GM18508 (cell line): ENCODE data around the gene AMMECR1L.
"Not testable (repeated sequence)": the region's sequence is repeated elsewhere in the genome, so short reads cannot be mapped to it uniquely, and the experiment has no call there.

Experiments used
- ATAC-seq: cut with Tn5 transposase; IDR thresholded peaks from one replicate; pipeline ENCODE4 v1.9.1; 2021; ENCODE audit warnings: moderate number of reproducible peaks; ENCODE audit not compliant: insufficient read depth, unreplicated experiment

The AMMECR1L gene

DNA sequence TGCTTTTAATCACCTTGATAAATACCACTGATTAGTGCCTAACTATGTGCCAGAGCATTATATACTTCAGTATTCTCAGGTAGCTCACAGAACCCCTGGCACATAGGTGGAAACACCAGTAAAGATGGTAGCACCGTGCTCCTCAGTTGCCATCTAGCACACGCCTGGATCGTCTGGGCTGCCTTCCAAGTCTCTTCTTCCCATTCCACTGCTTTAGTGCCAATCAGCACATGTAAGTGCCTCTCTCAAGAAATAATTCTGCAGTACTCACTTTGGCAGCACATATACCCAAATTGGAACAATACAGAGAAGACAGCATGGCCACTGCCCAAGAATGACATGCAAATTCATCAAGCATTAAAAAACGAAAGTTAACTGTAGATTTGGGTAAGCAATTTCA is 40.8 kb downstream of the AMMECR1L start:
- no peak for ATAC-seq

- no peak for ATAC-seq
Observed at GRCh38 chr2:127843677-127844076, 42.1 kb downstream of the AMMECR1L start.

DNA sequence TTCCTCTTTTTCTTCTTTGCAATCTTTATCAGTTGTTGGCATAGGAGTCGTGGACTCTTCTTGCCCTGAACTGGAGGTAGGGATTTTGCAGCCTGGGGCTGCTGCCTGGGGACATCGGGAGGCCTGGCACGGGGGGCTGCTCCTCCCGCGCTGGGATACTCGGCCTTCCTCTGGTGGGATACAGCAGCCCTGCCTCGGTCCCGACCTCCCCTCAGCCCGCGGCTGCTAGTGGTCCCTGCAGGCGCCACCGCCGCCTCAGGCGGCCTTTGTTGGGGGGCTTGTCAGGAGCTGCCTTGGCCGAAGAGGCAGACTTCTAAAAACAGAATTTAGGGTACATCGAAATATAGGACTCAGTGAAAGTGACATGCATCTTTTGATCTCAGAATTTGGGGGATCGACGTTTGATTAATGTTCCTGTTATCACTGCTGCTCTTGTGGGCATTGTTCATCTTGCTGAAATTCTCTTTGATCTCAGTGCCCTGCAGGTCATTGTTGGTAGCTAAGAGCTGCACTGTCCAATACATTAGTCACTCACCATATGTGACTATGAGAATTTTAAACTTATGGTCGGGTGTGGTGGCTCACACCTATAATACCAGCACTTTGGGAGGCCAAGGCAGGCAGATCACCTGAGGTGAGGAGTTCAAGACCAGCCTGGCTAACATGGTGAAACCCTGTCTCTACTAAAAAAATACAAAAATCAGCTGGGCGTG is 44.1 kb downstream of the AMMECR1L start:
- no peak for ATAC-seq

DNA sequence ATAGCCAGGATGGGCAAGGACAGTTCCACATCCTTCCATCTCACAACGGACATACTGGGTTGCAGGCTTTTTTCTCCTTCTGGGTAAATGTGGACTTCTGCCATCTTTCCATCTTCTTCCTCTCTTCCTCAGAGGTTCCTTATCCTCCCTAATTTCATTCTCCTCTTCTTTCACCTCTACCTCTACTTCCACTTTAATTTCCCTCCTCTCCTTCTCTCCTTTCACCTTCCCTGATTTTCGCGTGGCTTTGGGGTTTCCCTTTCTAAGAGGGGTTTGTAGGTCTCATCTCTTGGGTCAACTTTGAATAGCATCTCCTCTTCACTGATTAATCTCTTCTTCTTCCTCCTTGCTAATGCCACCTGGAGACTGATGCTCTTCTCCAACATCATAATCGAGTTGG is 44.9 kb downstream of the AMMECR1L start:
- ATAC-seq = no peak

DNA sequence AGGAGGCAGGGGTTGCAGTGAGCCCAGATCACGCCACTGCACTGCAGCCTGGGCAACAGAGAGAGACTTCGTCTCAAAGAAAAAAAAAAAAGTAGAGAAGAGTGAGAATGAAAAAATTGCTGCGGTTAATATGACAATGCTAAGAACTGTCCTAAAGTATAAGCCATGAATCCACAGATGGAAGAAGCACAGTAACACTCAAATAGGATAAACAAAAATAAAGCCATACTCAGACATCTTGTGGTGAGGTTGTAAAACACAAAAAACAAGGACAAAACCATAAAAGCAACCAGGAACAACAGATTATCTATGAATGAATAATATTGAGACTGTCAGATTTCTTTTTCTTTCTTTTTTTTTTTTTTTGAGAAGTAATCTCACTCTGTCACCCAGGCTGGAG is 50.8 kb downstream of the AMMECR1L start:
- no peak for ATAC-seq

GRCh38 chr2:127829845-127830246 is 55.9 kb downstream of the AMMECR1L start:
- peak; percentile 95 for ATAC-seq

DNA sequence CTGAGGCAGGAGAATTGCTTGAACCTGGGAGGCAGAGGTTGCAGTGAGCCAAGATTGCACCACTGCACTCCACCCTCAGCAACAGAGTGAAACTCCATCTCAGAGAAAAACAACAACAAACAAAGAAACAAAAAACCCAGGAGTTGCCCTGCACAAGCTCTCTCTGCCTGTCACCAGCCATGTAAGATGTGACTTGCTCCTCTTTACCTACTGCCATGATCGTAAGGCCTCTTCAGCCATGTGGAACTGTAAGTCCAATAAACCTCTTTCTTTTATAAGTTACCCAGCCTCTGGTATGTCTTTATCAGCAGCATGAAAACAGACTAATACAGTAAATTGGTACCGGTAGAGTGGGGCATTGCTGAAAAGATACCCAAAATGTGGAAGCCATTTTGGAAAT is 59.0 kb downstream of the AMMECR1L start:
- not testable (repeated sequence) for ATAC-seq

- ATAC-seq = no peak
Observed at GRCh38 chr2:127826047-127826446, 59.7 kb downstream of the AMMECR1L start.

DNA sequence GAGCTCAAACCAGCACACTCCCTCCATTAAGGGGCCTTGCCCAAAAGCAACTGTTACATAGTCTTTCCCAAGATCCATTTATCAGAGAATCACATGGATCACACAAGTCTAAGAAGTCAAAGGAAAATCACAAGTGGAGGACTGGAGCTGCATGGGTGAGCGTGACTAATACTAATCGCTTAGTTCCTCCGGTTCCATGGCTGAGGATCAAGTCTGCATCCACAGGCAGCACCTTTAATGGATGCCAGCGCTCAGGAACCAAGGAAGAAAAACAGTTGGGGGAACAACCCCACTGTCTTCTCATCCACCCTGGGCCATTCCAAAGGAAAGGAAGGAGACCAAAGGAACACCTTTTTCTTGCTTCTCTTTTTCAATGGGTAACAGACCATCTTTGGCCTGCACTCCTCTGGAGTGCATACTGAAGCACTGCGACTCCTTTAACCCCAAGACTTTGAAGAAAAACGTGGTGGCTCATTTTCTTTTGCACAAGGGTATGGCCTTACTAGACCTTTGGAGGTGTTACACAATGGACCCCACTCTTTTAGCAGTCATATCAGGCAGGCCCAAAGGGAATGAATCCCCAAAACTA is 65.6 kb downstream of the AMMECR1L start:
- ATAC-seq = no peak

DNA sequence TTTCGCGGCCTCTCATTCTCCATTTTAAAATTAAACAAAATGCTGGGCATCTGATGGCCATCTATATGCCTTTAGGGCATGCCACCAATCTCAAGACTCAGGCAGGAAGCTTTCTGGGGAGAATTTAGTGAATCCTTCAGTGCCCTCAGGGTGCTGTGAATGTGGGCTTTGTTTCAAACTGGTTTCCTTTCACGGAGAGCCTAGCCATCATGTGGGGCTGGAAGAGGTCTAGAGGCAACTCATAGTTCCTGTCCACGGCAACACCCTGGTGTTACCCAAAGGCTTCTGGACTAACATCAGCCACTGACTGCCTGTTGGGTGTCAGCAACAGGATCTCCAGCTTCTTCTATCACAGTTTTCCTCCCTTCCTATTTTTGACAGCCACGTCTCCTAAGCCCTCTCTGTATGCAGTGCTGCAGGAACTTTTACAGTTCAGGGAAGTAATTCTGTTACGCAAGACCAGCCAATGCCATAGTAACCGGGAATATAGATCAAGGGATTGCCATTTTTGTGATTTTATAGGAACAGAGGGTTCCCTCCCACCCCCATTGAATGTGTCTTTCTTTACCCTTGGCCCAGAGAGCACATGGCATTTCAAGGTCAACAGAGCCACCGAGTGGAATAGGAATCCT is 66.8 kb downstream of the AMMECR1L start:
- ATAC-seq = no peak

DNA sequence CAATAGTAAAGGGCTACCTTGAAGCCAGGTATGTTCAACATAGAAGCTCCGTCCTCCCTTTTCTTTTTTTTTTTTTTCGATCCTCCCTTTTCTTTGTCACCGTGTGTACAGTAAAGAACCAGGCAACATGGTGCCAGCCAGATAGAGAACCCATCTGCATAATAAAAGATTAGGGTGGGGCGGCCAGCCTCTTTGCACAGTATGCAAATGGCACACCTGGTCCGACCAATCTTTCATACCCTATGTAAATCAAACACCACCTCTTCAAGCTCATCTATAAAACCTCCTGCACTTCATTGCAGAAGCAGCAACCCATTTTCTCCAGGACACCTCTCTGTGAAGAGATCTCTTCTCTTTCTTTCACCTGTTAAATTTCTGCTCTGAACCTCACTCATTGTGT is 67.5 kb downstream of the AMMECR1L start:
- no peak for ATAC-seq

- ATAC-seq = no peak
Observed at GRCh38 chr2:127814677-127815076, 71.1 kb downstream of the AMMECR1L start.

DNA sequence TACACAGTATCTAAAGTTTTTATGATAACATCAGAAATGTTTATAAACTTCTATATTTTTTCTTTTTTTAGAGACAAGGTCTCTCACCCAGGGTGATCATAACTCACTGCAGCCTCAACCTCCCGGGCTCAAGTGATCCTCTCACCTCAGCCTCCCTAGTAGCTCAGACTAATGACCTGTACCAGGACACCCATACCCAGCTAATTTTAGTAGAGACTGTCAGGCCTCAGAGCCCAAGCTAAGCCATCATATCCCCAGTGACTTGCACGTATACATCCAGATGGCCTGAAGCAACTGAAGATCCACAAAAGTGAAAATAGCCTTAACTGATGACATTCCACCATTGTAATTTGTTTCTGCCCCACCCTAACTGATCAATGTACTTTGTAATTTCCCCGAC is 73.3 kb downstream of the AMMECR1L start:
- not testable (repeated sequence) for ATAC-seq
